GM23338 (cell line): Measurements from ENCODE around the gene TNFSF8. TPM values are rescaled to one million over a fixed set of nuclear protein-coding genes. Genes with fewer than 3 reads are reported as not detected.

Source experiments
- ATAC-seq: fragments of 200-7000 bp; cut with Tn5 transposase; 3 replicates; pipeline ENCODE4 v1.9.1; 2020
- DNase-seq: peaks from one replicate; pipeline ENCODE4 v3.0.0-alpha.2; 2015; ENCODE audit warnings: low spot score
- H2AFZ ChIP-seq: fragments of 200-600 bp; sonication (generic); 2 replicates; pipeline ENCODE4 v1.8.0; 2016; ENCODE audit warnings: antibody characterized with exemption, mild to moderate bottlenecking, moderate library complexity
- H3F3A ChIP-seq: fragments of 200-600 bp; sonication (generic); replicated peaks from 2 replicates; pipeline ENCODE4 v1.8.0; 2017; ENCODE audit warnings: antibody characterized with exemption, mixed run types, low read depth
- H3K27ac ChIP-seq: fragments of 200-600 bp; sonication (generic); 2 replicates; pipeline ENCODE4 v1.6.1; 2016; ENCODE audit warnings: low read depth
- H3K27me3 ChIP-seq: fragments of 200-600 bp; sonication (generic); 2 replicates; pipeline ENCODE4 v1.8.0; 2016; ENCODE audit warnings: mild to moderate bottlenecking, mixed run types, moderate library complexity; ENCODE audit not compliant: insufficient read depth
- H3K36me3 ChIP-seq: fragments of 200-600 bp; sonication (generic); 2 replicates; pipeline ENCODE4 v1.8.0; 2016; ENCODE audit warnings: mild to moderate bottlenecking; ENCODE audit not compliant: insufficient read depth
- H3K4me1 ChIP-seq: fragments of 200-600 bp; sonication (generic); 2 replicates; pipeline ENCODE4 v1.8.0; 2016; ENCODE audit warnings: mild to moderate bottlenecking, moderate library complexity; ENCODE audit not compliant: insufficient read depth
- H3K4me2 ChIP-seq: fragments of 200-600 bp; sonication (generic); 2 replicates; pipeline ENCODE4 v1.7.1; 2017; ENCODE audit warnings: mixed run types
- H3K4me3 ChIP-seq: fragments of 200-600 bp; sonication (generic); 2 replicates; pipeline ENCODE4 v1.6.1; 2016; ENCODE audit warnings: mixed run types
- H3K79me2 ChIP-seq: fragments of 200-600 bp; sonication (generic); replicated peaks from 2 replicates; pipeline ENCODE4 v1.8.0; 2017; ENCODE audit warnings: mild to moderate bottlenecking; ENCODE audit not compliant: insufficient read depth
- H3K9me2 ChIP-seq: fragments of 200-600 bp; sonication (generic); 2 replicates; pipeline ENCODE4 v1.8.0; 2017; ENCODE audit not compliant: insufficient read depth
- H4K20me1 ChIP-seq: fragments of 200-600 bp; sonication (generic); replicated peaks from 2 replicates; pipeline ENCODE4 v1.8.0; 2017; ENCODE audit warnings: mild to moderate bottlenecking; ENCODE audit not compliant: insufficient read depth
- H3K27ac Mint-ChIP-seq: 2 replicates; pipeline ENCODE4 v1.8.0; 2020; ENCODE audit warnings: inconsistent platforms, mild to moderate bottlenecking, moderate library complexity, mixed read lengths
- H3K27me3 Mint-ChIP-seq: 3 replicates; pipeline ENCODE4 v1.8.0; 2022; ENCODE audit warnings: low read depth, mild to moderate bottlenecking, moderate library complexity, mixed read lengths, inconsistent platforms; ENCODE audit not compliant: insufficient read depth, poor library complexity
- H3K36me3 Mint-ChIP-seq: 3 replicates; pipeline ENCODE4 v1.8.0; 2021; ENCODE audit warnings: low read depth, mild to moderate bottlenecking, inconsistent platforms, moderate library complexity, mixed read lengths
- H3K4me1 Mint-ChIP-seq: 3 replicates; pipeline ENCODE4 v1.8.0; 2020; ENCODE audit warnings: mild to moderate bottlenecking, inconsistent platforms, mixed read lengths
- H3K4me3 Mint-ChIP-seq: 3 replicates; pipeline ENCODE4 v1.8.0; 2021; ENCODE audit warnings: moderate library complexity, mild to moderate bottlenecking, inconsistent platforms, mixed read lengths
- H3K9me3 Mint-ChIP-seq: 3 replicates; pipeline ENCODE4 v1.8.0; 2020; ENCODE audit warnings: moderate library complexity, mild to moderate bottlenecking, inconsistent platforms, mixed read lengths
- CREB1 ChIP-seq: fragments of 250-450 bp; sonication (Bioruptor Pico); IDR thresholded peaks from 2 replicates; pipeline ENCODE4 v1.5.0; 2020; ENCODE audit warnings: low read depth, mild to moderate bottlenecking, moderate library complexity
- EZH2 ChIP-seq: fragments of 200-600 bp; sonication (generic); IDR thresholded peaks from one replicate; pipeline ENCODE4 v1.8.0; 2017; ENCODE audit warnings: antibody characterized with exemption, mild to moderate bottlenecking, low read depth; ENCODE audit not compliant: unreplicated experiment
- EZH2phosphoT487 ChIP-seq: fragments of 200-600 bp; sonication (generic); IDR thresholded peaks from one replicate; pipeline ENCODE4 v1.8.1; 2018; ENCODE audit warnings: antibody characterized with exemption; ENCODE audit not compliant: unreplicated experiment
- JUNB ChIP-seq: IDR thresholded peaks from one replicate; pipeline ENCODE4 v1.6.1; 2016; ENCODE audit warnings: antibody characterized with exemption; ENCODE audit not compliant: unreplicated experiment
- NANOG ChIP-seq: IDR thresholded peaks from 2 replicates; pipeline ENCODE4 v1.6.1; 2016; ENCODE audit warnings: antibody characterized with exemption, borderline replicate concordance
- POLR2AphosphoS5 ChIP-seq: IDR thresholded peaks from 2 replicates; pipeline ENCODE4 v1.6.1; 2016; ENCODE audit warnings: antibody characterized with exemption, low read depth
- ZNF114 ChIP-seq: fragments of 250-450 bp; sonication (Bioruptor Pico); IDR thresholded peaks from 2 replicates; pipeline ENCODE4 v1.5.0; 2020; ENCODE audit warnings: mild to moderate bottlenecking, moderate library complexity
- ZNF331 ChIP-seq: fragments of 250-450 bp; sonication (Bioruptor Pico); IDR thresholded peaks from 2 replicates; pipeline ENCODE4 v1.5.0; 2020; ENCODE audit warnings: low read depth, mild to moderate bottlenecking, moderate library complexity
- polyA plus RNA-seq: library from polyadenylated mRNA; unstranded; fragments of >200 nt; fragmentation: Nextera tagmentation; extraction: Ambion mirVana; gene quantifications from 2 replicates; pipeline ENCODE4 v1.2.1, GENCODE V29; 2016
- total RNA-seq: library from RNA; depleted of rRNA; stranded (reverse); fragments of >200 nt; shearing (Covaris generic); gene quantifications from 2 replicates; pipeline ENCODE4 v1.2.3, GENCODE V29; 2014
- TF ChIP-seq, protein P1 (sequence below), 2 experiments: fragments of 200-600 bp in 1 of 2; sonication (generic) in 1 of 2; conservative IDR thresholded peaks; 2 replicates each; pipeline versions ENCODE4 v1.5.1 to v1.6.1; 2016 to 2017; ENCODE audit warnings: antibody characterized with exemption in 2 of 2, low read depth in 2 of 2, mild to moderate bottlenecking in 2 of 2, moderate library complexity in 1 of 2
- TF ChIP-seq, protein P2 (sequence below): IDR thresholded peaks from one replicate; pipeline ENCODE4 v1.6.1; 2018; ENCODE audit warnings: antibody characterized with exemption; ENCODE audit not compliant: unreplicated experiment
- TF ChIP-seq, protein P3 (sequence below): fragments of 250-450 bp; sonication (Bioruptor Pico); IDR thresholded peaks from 2 replicates; pipeline ENCODE4 v1.5.0; 2020; ENCODE audit warnings: mild to moderate bottlenecking, moderate library complexity

TNFSF8 gene
- total and polyA plus RNA-seq, 2 experiments from 2014 or later, result not detected

GRCh38 chr9:114889802-114890224 is 40.6 kb downstream of the TNFSF8 start (continued):
- TF ChIP-seq, protein P1, sequence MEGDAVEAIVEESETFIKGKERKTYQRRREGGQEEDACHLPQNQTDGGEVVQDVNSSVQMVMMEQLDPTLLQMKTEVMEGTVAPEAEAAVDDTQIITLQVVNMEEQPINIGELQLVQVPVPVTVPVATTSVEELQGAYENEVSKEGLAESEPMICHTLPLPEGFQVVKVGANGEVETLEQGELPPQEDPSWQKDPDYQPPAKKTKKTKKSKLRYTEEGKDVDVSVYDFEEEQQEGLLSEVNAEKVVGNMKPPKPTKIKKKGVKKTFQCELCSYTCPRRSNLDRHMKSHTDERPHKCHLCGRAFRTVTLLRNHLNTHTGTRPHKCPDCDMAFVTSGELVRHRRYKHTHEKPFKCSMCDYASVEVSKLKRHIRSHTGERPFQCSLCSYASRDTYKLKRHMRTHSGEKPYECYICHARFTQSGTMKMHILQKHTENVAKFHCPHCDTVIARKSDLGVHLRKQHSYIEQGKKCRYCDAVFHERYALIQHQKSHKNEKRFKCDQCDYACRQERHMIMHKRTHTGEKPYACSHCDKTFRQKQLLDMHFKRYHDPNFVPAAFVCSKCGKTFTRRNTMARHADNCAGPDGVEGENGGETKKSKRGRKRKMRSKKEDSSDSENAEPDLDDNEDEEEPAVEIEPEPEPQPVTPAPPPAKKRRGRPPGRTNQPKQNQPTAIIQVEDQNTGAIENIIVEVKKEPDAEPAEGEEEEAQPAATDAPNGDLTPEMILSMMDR (conservative IDR thresholded peaks at IDR 0.05; ENCODE audit: low read depth in 2 of 2), result no peak
- no peak for TF ChIP-seq ZNF331 (CRISPR knock-in tag)

DNA sequence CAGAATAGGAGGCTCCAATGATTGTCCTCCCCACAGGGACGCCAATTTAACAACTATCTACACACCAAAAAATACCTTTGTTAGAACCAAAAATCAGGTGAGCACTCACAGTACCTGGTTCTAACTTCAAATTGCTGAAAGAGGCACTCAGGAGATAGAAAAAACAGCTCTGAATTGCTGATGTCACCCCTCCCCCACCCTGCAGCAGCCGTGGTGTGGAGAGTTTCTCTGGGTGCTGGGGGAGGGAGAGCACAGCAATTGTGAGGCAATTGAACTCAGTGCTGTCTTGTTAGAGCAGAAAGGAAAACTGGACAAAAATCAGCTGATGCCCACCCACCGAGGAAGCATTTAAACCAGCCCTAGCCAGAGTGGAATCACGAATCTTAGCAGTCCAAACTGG is 41.8 kb downstream of the TNFSF8 start:
- Histone ChIP-seq H3K4me2 (peak overlapping the region; percentile 59), H3K4me3 (0 out of 2 replicates have a peak overlapping the region, but pooled peaks have one; percentile 24), H3K27me3 (no peaks in the 10 kb centered on the region), H4K20me1 (no peaks in the 10 kb centered on the region), H3K4me1 (peaks cover 19% of the 10 kb centered on the region), H2AFZ (peak overlapping the region; percentile 98), H3K27ac (no peak overlapping the region), H3K36me3 (no peaks in the 10 kb centered on the region), H3K9me2 (0 out of 2 replicates have a peak, but pooled peaks cover 7% of the 10 kb centered on the region), H3K79me2 (no peaks in the 10 kb centered on the region), H3F3A (no peaks in the 10 kb centered on the region)
- Mint-ChIP-seq H3K4me1 (peaks cover 15% of the 10 kb centered on the region; the same call in 2 of the 3 replicates), H3K9me3 (peaks cover 8% of the 10 kb centered on the region; the same call in 1 of the 3 replicates), H3K36me3 (no peaks in the 10 kb centered on the region), H3K27me3 (peaks cover 4% of the 10 kb centered on the region), H3K27ac (peak overlapping the region; percentile 79), H3K4me3 (peak overlapping the region; percentile 19; the same call in 1 of the 3 replicates)
- ATAC-seq, result peak; percentile 65
- DNase-seq, result peak; percentile 45
- TF ChIP-seq, protein P1 (conservative IDR thresholded peaks at IDR 0.05; ENCODE audit: low read depth in 2 of 2), result no peak
- TF ChIP-seq, protein P2, sequence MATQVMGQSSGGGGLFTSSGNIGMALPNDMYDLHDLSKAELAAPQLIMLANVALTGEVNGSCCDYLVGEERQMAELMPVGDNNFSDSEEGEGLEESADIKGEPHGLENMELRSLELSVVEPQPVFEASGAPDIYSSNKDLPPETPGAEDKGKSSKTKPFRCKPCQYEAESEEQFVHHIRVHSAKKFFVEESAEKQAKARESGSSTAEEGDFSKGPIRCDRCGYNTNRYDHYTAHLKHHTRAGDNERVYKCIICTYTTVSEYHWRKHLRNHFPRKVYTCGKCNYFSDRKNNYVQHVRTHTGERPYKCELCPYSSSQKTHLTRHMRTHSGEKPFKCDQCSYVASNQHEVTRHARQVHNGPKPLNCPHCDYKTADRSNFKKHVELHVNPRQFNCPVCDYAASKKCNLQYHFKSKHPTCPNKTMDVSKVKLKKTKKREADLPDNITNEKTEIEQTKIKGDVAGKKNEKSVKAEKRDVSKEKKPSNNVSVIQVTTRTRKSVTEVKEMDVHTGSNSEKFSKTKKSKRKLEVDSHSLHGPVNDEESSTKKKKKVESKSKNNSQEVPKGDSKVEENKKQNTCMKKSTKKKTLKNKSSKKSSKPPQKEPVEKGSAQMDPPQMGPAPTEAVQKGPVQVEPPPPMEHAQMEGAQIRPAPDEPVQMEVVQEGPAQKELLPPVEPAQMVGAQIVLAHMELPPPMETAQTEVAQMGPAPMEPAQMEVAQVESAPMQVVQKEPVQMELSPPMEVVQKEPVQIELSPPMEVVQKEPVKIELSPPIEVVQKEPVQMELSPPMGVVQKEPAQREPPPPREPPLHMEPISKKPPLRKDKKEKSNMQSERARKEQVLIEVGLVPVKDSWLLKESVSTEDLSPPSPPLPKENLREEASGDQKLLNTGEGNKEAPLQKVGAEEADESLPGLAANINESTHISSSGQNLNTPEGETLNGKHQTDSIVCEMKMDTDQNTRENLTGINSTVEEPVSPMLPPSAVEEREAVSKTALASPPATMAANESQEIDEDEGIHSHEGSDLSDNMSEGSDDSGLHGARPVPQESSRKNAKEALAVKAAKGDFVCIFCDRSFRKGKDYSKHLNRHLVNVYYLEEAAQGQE, result no peak
- TF ChIP-seq ZNF114 (CRISPR knock-in tag) (no peak), JUNB (no peak), EZH2 (no peak), CREB1 (CRISPR knock-in tag) (no peak), EZH2phosphoT487 (no peak), NANOG (no peak), ZNF331 (CRISPR knock-in tag) (no peak), POLR2AphosphoS5 (no peak)
- TF ChIP-seq, protein P3, sequence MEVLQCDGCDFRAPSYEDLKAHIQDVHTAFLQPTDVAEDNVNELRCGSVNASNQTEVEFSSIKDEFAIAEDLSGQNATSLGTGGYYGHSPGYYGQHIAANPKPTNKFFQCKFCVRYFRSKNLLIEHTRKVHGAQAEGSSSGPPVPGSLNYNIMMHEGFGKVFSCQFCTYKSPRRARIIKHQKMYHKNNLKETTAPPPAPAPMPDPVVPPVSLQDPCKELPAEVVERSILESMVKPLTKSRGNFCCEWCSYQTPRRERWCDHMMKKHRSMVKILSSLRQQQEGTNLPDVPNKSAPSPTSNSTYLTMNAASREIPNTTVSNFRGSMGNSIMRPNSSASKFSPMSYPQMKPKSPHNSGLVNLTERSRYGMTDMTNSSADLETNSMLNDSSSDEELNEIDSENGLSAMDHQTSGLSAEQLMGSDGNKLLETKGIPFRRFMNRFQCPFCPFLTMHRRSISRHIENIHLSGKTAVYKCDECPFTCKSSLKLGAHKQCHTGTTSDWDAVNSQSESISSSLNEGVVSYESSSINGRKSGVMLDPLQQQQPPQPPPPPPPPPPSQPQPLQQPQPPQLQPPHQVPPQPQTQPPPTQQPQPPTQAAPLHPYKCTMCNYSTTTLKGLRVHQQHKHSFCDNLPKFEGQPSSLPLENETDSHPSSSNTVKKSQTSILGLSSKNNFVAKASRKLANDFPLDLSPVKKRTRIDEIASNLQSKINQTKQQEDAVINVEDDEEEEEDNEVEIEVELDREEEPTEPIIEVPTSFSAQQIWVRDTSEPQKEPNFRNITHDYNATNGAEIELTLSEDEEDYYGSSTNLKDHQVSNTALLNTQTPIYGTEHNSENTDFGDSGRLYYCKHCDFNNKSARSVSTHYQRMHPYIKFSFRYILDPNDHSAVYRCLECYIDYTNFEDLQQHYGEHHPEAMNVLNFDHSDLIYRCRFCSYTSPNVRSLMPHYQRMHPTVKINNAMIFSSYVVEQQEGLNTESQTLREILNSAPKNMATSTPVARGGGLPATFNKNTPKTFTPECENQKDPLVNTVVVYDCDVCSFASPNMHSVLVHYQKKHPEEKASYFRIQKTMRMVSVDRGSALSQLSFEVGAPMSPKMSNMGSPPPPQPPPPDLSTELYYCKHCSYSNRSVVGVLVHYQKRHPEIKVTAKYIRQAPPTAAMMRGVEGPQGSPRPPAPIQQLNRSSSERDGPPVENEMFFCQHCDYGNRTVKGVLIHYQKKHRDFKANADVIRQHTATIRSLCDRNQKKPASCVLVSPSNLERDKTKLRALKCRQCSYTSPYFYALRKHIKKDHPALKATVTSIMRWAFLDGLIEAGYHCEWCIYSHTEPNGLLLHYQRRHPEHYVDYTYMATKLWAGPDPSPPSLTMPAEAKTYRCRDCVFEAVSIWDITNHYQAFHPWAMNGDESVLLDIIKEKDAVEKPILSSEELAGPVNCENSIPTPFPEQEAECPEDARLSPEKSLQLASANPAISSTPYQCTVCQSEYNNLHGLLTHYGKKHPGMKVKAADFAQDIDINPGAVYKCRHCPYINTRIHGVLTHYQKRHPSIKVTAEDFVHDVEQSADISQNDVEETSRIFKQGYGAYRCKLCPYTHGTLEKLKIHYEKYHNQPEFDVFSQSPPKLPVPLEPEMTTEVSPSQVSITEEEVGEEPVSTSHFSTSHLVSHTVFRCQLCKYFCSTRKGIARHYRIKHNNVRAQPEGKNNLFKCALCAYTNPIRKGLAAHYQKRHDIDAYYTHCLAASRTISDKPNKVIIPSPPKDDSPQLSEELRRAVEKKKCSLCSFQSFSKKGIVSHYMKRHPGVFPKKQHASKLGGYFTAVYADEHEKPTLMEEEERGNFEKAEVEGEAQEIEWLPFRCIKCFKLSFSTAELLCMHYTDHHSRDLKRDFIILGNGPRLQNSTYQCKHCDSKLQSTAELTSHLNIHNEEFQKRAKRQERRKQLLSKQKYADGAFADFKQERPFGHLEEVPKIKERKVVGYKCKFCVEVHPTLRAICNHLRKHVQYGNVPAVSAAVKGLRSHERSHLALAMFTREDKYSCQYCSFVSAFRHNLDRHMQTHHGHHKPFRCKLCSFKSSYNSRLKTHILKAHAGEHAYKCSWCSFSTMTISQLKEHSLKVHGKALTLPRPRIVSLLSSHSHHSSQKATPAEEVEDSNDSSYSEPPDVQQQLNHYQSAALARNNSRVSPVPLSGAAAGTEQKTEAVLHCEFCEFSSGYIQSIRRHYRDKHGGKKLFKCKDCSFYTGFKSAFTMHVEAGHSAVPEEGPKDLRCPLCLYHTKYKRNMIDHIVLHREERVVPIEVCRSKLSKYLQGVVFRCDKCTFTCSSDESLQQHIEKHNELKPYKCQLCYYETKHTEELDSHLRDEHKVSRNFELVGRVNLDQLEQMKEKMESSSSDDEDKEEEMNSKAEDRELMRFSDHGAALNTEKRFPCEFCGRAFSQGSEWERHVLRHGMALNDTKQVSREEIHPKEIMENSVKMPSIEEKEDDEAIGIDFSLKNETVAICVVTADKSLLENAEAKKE (CRISPR knock-in tag), result no peak
